NCI-H2029 treated with DMSO at 0.1 percent for 48 hours (cell line): ENCODE results near the gene ALG1.
"Not testable (repeated sequence)": the region's sequence is repeated elsewhere in the genome, so short reads cannot be mapped to it uniquely, and the experiment has no call there.

ENCODE experiments used
- DNase-seq: peaks from one replicate; lab custom pipeline; 2025; lab: John Stamatoyannopoulos, UW

The ALG1 gene

DNA sequence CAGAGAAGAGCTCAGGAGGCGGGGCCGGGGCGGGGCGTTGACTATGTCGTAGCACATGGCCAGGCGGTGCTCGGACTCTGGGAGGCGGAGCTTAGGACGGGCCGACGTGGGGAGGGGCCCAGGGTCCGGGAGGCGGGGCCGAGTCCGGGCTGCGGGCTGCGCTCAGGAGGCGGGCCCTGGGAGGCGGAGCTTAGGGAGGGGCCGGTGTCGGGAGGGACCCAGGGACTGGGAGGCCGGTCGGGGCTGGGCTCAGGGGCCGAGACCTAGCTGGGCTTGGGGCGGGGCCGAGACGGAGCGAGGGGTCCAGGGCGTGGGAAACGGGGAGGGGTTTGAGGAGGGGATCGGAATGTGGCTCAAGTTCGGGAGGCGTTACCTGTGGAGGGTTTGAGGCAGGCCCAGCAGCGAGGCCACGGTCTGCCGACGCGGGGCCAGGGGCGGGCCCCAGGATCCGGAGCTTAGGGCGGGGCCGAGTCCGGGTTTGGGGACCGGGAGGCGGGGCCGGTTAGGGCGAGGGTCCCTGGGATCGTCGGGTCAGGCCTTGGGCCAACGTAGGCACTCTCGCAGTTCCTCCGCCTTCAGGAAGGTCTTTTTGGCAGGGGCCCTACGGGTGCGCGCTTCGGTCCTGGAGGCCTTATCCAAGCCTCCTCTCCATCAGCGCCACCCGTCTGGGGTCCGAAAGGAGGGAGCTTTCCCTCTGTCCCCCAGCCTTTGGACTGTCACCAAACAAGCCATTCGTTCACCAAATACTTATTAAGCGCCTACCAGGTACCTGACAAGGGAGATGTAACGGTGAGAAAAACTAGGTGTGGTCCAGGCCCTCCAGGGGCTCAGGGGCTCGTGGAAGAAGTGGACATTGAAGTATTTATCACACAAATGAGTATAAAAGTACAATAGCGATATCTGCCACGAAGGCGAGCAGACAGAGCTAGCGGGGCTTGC is 26.8 kb downstream of the ALG1 start:
- DNase-seq = not testable (repeated sequence)

DNA sequence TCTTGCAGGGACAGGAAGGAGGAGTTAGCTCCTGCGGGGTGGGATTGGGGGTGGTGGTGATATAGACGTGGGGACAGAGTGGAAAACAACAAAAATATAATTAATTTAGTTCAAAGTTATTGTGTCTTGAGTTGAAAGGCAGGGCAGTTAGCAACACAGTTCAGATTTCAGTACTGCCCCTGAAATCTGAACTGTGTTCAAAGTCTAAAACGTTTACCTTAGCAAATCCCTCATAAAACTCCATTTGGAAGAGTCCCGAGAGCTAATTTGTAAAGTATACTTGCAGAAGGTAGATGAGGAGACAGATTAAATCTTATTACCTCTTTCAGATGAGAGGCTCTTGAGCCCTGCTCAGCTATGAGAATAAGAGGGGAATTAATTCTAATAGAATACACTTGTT is 27.5 kb downstream of the ALG1 start:
- DNase-seq = not testable (repeated sequence)

DNA sequence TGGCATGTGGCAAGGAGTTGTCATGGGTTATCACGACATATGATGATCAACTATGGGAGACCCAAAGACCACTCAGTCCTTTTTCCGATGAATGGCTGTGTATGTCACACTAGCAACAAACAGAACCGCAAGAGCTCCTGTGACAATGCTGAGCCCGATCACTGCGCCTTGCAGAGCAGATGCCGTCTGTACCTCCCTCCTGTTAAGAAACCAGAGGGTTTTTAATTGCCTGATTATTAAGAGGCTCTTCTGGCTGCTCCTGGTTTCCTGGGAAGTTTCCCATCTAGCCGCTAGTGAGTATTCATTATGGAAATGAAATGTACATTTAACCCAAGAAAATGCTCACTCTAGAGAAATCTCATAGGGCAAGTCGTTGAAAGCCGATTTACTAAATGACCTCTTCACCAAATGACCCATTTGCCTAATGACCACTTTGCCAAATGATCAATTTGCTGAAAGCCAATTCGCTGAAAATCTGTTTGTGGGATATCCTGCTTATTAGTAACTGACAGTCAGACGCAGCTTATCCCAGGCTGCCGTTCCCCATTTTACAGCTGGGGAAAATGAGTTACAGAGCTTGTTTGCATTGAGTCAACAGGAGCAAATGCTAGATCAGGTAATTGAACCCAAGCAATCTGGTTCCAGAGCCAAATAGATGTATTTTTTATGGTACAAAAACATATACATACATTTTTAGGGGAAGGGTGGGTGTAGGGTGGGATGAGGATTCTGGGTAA is 31.8 kb downstream of the ALG1 start:
- not testable (repeated sequence) for DNase-seq

DNA sequence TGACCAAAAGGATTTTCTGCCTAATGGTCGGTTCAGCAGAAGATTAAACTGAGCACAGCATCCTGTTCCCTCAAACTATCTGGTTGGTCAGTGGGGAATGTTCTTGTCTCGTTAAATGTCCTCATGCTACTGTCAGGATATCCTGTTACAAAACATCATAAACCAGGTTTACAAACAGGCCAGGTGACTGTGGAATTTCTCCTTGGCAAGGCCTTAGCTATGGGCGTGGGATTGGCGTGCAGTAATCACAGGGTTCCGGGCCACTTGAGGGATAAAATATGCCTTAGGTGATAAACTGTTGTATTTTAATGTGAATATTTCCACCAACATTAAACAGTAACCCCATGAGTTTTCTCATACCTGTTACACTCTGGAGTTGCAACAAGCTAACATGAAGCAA is 33.4 kb downstream of the ALG1 start:
- DNase-seq = not testable (repeated sequence)

DNA sequence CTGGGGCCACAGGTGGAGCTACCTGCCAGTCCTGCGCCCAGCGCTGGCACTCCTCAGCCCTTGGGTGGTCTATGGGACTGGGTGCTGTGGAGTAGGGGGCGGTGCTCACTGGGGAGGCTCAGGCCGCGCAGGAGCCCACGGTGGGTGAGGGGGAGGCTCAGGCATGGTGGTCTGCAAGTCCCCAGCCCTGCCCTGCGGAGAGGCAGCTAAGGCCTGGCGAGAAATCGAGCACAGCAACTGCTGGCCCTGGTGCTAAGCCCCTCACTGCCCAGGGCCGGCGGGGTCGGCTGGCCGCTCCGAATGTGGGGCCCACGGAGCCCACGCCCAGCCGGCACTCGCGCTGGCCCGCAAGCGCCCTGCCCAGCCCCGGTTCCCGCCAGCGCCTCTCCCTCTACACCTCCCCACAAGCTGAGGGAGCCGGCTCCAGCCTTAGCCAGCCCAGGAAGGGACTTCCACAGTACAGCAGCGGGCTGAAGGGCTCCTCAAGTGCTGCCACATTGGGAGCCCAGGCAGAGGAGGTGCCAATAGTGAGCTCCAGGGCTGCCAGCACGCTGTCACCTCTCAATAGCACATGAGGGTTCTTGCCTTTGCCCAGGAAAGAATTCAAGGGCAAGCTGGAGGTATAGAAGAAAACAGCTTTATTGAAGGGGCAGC is 37.0 kb downstream of the ALG1 start:
- DNase-seq = no peak

DNA sequence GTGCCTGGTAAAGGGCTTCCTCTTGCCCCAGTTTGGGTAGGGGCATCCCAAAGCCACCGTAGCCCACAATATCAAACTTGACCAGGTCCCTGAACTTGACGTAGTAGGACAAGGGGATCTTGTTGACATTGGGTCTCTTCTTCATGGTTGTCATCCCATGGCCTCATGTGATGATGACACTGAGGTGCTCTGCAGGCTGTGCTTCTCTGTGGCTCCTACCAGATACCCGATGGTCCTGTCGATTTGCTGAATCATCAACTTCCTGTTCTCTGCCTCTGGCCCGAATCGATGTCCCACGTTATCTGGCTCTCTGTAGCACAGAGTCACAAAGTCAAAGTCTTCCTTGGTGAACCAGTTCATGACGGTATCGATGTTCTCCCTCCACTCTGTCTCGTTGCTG is 39.3 kb downstream of the ALG1 start:
- DNase-seq = not testable (repeated sequence)

DNA sequence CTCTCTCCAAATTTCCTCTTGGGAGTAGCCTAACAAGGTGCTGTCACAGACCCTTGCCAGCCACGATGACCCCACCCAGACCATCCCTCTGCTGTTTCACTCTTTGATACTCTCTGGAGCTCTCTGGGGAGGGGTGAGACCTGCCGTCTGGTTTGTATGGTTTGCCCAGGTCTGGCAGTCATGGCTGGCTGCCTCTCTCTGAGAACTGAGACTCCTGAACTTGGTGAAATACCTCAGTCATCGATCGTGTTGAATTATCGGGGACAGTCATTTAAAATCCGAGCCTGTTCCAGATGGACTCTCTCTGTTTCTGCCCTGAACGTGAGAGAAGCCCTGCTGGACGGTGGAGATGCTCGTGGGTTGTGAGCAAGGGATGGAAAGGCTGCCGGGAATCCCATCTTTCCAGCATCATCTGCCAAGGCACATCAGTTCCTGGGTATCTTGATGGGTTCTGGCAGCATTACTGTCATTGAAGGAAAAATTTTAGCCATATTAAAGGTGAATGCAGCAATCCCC is 45.2 kb downstream of the ALG1 start:
- not testable (repeated sequence) for DNase-seq

DNA sequence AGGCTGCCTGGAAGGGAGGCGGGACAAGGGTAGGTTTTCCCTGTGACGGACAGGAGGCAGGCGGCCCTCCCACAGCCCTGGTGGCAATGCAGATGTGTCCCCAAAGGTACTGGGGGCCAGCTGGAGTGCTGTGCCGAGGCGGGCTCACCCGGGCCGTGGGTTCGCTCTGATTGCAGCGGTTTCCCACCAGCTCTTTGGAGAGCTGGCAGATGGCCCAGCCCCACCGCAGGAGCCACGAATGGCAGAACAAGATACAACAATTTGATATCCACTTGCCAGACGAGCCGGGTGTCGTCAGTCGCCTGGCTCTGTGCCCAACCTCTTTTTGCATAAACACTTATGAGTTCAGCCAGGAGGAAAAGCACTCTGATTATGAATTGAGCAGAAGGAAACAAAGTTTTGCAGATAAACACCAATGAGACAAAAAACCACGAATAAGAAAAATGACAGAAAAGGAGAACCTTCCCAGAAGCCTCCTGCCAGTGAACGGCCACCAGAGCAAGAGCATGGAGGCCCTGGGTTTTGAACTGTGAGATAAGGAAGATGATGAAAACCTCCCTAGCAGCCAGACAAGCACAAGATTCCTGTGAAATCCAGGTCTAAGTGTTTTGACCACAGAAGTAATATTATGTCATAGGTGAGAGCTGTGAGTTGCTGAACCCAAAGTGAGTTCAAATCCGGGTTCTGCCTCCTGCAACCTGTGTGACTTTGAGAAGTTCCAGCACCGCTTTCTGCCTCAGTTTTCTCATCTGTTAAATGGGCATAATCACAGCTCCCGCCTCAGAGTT is 45.9 kb downstream of the ALG1 start:
- DNase-seq = peak; percentile 19

DNA sequence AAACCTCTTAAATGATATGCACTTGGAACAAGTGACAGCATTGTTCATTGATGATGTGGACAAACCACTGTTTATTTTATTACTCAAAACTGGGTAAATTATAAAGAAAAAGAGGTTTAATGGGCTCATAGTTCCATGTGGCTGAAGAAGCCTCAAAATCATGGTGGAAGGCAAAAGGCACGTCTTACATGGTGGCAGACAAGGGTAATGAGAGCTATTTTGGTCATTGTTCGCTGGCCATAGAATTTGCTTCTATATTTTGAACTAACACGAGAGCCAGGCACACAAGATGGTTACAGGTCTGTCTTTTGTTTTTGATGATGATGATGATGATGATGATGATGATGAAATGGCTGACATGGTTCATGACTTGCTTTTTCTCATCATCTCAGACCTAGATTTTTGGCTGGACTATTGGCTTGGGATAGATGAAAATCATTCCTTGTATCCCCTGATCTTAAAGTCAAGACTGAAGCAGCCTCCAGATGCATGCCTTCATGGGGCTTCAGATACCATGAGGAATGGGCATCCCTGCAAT is 59.9 kb downstream of the ALG1 start:
- DNase-seq = not testable (repeated sequence)

DNA sequence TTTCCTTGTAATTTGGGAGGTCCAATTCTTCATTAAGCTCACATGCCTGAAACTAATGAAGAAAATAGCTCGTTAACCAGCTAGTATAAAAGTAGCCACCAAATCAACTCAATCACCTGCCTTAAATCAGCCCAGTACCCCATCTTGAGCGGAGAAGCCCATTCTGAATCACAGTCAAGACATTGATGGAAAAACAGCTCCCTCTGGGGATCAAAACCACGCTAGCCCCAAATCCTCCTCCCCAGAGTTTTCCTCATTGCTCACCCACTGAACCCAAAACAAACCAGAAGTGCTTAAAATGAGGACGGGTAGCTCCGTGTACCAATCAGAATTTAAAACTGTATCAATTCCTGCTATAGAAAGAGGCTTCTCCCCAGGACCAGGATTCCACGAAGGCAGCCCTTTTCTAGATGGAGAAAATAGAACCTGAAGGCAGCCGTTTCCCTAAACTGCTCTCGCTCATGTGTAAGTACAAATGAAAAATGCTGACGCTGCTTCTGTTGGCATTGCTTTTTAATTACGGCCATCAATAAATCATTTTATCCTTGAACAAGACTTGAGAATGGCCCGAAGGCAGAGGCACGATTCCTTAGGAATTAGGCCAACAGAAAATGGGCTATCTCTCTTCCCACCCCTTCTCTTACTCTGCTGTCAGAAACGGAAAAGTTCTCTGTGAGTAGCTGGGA is 61.4 kb downstream of the ALG1 start:
- DNase-seq = not testable (repeated sequence)

DNA sequence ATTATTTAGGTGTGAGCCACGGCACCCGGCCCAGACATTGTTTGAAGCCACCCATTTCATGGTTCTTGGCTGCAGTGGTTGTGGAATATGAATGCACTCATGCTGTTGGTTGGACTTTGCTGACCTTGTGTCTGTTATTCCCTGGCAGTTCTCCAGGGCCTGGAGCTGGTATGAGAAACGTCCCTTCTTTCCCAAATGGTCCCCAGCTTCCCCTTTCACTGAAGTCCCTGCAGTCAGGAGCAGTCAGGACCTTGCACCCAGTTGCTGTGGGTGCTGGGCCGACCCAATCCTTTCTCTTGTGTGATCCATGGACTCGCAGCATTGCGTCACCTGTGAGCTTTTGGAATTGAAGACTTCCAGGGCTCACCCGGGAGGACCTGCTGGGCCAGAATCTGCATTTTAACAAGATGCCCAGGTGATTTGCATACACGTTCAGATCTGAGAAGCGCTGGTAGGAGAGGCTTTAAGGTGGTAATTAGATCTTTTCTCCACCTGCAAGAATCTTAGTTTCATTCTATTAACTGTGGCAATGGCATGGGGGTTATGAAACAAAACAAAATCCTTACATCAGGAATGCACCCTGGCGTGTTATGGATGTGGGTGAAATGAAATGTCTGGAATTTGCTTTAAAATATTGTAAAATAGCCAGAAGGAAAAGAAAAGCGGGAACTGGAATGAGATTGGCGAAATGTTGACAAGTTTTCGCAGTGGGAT is 63.3 kb downstream of the ALG1 start:
- DNase-seq = not testable (repeated sequence)
